Activated CD8-positive, alpha-beta memory T cell treated with anti-CD3 and anti-CD28 coated beads for 1 hour (primary cell): ENCODE measurements around the gene SLC50A1.

ENCODE experiments used
- DNase-seq, 2 donors: peaks; one replicate each; pipeline ENCODE4 v3.0.0-alpha.2; 2020; ENCODE audit warnings: low read depth in 1 of 2; ENCODE audit errors: extremely low read depth in 1 of 2

Gene SLC50A1

GRCh38 chr1:155169541-155169940 lies 33.9 kb downstream of the SLC50A1 start:
- no peak for DNase-seq

- DNase-seq = no peak
Observed at GRCh38 chr1:155170101-155170785, 34.6 kb downstream of the SLC50A1 start.

- DNase-seq = no peak
Observed at GRCh38 chr1:155170806-155171205, 35.2 kb downstream of the SLC50A1 start.

GRCh38 chr1:155171836-155172731 lies 36.4 kb downstream of the SLC50A1 start:
- DNase-seq = no peak

- DNase-seq = peak; percentile 88 to 91
Observed at GRCh38 chr1:155172732-155173477, 37.3 kb downstream of the SLC50A1 start, which contains the start of gene KRTCAP2. TSS of gene KRTCAP2 (minus strand) at chr1:155173304. CDS start at chr1:155173224, 80 bp downstream.

GRCh38 chr1:155173478-155174323 lies 38.0 kb downstream of the SLC50A1 start, which contains the start of gene TRIM46:
TSS of gene TRIM46 (plus strand) at chr1:155173849. CDS start at chr1:155173967, 118 bp downstream.
- DNase-seq = peak in 1 of 2 donors; percentile 42

GRCh38 chr1:155174324-155175280 lies 39.0 kb downstream of the SLC50A1 start:
- DNase-seq = peak in 1 of 2 donors; percentile 32

- no peak for DNase-seq
Observed at GRCh38 chr1:155175281-155175926, 39.8 kb downstream of the SLC50A1 start.

GRCh38 chr1:155175927-155176371 lies 40.3 kb downstream of the SLC50A1 start:
- DNase-seq = no peak

- DNase-seq = peak; percentile 60 to 77
Observed at GRCh38 chr1:155176544-155177071, 41.0 kb downstream of the SLC50A1 start.

- no peak for DNase-seq
Observed at GRCh38 chr1:155177192-155177917, 41.7 kb downstream of the SLC50A1 start.

- no peak for DNase-seq
Observed at GRCh38 chr1:155177918-155178281, 42.2 kb downstream of the SLC50A1 start.

GRCh38 chr1:155178441-155179111 lies 42.9 kb downstream of the SLC50A1 start:
- no peak for DNase-seq

- DNase-seq = no peak
Observed at GRCh38 chr1:155179112-155180031, 43.7 kb downstream of the SLC50A1 start.

- DNase-seq = no peak
Observed at GRCh38 chr1:155181371-155182051, 45.9 kb downstream of the SLC50A1 start.
